ENCODE measurements around the gene ZSWIM5. TPM values are rescaled to one million over a fixed set of nuclear protein-coding genes. Genes with fewer than 3 reads are reported as not detected.

Gene ZSWIM5
- polyA plus RNA-seq, 1 donor (not counting 4 experiments of a cell fraction or from before 2014, with no cell fraction given): 0.03 TPM

DNA sequence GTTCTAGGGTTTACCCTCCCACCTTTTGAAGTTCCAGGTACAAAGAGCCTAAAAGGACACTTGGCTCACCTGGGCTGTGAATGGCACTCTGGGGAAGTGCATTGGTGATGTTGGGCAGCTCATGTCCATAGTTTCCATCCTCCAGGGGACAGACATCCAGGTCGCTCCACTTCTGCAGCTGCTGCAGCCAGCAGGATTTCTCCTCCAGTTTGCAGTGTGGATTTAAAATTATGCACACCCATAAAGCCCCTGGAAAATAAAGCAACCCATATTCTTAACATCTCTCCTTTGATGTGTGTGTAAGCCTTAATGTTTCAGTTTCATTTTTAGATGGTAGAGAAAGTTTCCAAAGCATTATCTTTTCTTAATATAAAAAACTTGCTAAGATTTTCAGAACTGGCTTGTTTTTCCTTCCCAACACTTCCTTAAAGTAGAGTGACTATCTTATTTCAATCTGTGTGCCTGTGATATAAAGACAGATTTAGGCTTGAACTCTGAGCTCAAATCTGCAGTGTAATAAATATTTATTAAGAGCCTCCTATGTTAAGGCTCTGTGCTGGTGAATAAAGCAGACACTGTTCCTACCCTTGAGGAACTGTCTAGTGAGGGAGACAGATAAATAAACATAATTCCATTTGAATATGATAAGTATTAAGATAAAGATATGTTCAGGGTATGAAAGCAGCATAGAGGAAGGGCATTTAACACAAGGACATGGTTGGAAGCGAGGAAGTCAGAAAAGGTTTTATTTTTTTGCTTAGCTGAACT lies 155.2 kb downstream of the ZSWIM5 start:
- no peaks in the 10 kb centered on the region for H3K36me3 ChIP-seq (ENCODE audit: control insufficient read depth in 2 of 2, extremely low read depth in 1 of 2, insufficient read depth in 2 of 2, low read length in 2 of 2)
- H3K27ac ChIP-seq (ENCODE audit: control insufficient read depth, insufficient read depth, low read length): no peak overlapping the region
- H3K4me1 ChIP-seq (ENCODE audit: control insufficient read depth, extremely low read depth, insufficient read depth, low read length): no peaks in the 10 kb centered on the region
- H3K9me3 ChIP-seq (ENCODE audit: control insufficient read depth, low read depth, low read length): no peaks in the 10 kb centered on the region
- FAIRE-seq: no peak
- no peak overlapping the region for H3K4me3 ChIP-seq (ENCODE audit: control insufficient read depth in 2 of 3, extremely low read depth in 1 of 3, insufficient read depth in 2 of 3, low read depth in 1 of 3, low read length in 3 of 3)
- no peak overlapping the region for H2AFZ ChIP-seq (ENCODE audit: control insufficient read depth, low read length)
- H3K27me3 ChIP-seq (ENCODE audit: control insufficient read depth, extremely low read depth, insufficient read depth, low read length): no peaks in the 10 kb centered on the region
- H3K4me2 ChIP-seq (ENCODE audit: control insufficient read depth, extremely low read depth, insufficient read depth, low read depth, low read length): no peak overlapping the region
- H4K20me1 ChIP-seq (ENCODE audit: control insufficient read depth, extremely low read depth, insufficient read depth, low read length): no peaks in the 10 kb centered on the region
- dilution Hi-C loops (cut with MboI; ENCODE audit: extremely low pct_ligation_motif_present, low sequenced_read_pairs): no loop called here
- H3K79me2 ChIP-seq (ENCODE audit: control insufficient read depth, insufficient read depth, low read length): no peaks in the 10 kb centered on the region
- DNase-seq (ENCODE audit: low read depth, low spot score): no peak
- no peak overlapping the region for H3K9ac ChIP-seq (ENCODE audit: control insufficient read depth, extremely low read depth, insufficient read depth, low read length)
- no peak for TF ChIP-seq EZH2 (IDR thresholded peaks at IDR 0.05; ENCODE audit: low read length)
- H3K9me1 ChIP-seq (ENCODE audit: control insufficient read depth, extremely low read depth, insufficient read depth, low read length): no peaks in the 10 kb centered on the region

DNA sequence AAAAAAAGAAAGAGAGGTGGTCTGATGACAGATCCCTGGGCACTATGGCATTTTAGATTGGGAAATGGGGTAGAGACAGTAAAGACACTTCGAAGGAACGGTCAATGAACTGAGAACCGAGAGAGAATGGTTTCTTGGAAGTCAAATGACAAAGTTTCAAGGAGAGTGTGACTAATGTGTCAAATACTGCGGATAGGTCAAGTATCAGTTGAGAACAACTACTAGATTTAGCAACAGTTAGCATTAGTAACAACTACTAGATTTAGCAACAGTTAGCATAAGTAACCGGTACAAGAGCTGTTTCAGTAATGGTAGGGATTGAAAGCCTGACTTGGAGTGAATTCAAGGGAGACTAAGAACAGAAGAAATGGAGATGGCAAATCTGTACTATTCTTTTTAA lies 159.4 kb downstream of the ZSWIM5 start:
- no peak overlapping the region for H2AFZ ChIP-seq (ENCODE audit: control insufficient read depth, low read length)
- dilution Hi-C loops (cut with MboI; ENCODE audit: extremely low pct_ligation_motif_present, low sequenced_read_pairs): no loop called here
- no peak overlapping the region for H3K4me2 ChIP-seq (ENCODE audit: control insufficient read depth, extremely low read depth, insufficient read depth, low read depth, low read length)
- no peak overlapping the region for H3K4me3 ChIP-seq (ENCODE audit: control insufficient read depth in 2 of 3, extremely low read depth in 1 of 3, insufficient read depth in 2 of 3, low read depth in 1 of 3, low read length in 3 of 3)
- no peaks in the 10 kb centered on the region for H3K36me3 ChIP-seq (ENCODE audit: control insufficient read depth in 2 of 2, extremely low read depth in 1 of 2, insufficient read depth in 2 of 2, low read length in 2 of 2)
- no peaks in the 10 kb centered on the region for H3K9me3 ChIP-seq (ENCODE audit: control insufficient read depth, low read depth, low read length)
- no peaks in the 10 kb centered on the region for H4K20me1 ChIP-seq (ENCODE audit: control insufficient read depth, extremely low read depth, insufficient read depth, low read length)
- no peaks in the 10 kb centered on the region for H3K27me3 ChIP-seq (ENCODE audit: control insufficient read depth, extremely low read depth, insufficient read depth, low read length)
- H3K79me2 ChIP-seq (ENCODE audit: control insufficient read depth, insufficient read depth, low read length): no peaks in the 10 kb centered on the region
- FAIRE-seq: no peak
- no peak overlapping the region for H3K9ac ChIP-seq (ENCODE audit: control insufficient read depth, extremely low read depth, insufficient read depth, low read length)
- no peak for DNase-seq (ENCODE audit: low read depth, low spot score)
- TF ChIP-seq, protein P1, sequence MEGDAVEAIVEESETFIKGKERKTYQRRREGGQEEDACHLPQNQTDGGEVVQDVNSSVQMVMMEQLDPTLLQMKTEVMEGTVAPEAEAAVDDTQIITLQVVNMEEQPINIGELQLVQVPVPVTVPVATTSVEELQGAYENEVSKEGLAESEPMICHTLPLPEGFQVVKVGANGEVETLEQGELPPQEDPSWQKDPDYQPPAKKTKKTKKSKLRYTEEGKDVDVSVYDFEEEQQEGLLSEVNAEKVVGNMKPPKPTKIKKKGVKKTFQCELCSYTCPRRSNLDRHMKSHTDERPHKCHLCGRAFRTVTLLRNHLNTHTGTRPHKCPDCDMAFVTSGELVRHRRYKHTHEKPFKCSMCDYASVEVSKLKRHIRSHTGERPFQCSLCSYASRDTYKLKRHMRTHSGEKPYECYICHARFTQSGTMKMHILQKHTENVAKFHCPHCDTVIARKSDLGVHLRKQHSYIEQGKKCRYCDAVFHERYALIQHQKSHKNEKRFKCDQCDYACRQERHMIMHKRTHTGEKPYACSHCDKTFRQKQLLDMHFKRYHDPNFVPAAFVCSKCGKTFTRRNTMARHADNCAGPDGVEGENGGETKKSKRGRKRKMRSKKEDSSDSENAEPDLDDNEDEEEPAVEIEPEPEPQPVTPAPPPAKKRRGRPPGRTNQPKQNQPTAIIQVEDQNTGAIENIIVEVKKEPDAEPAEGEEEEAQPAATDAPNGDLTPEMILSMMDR (optimal IDR thresholded peaks at IDR 0.05 in 1 of 3, IDR thresholded peaks at IDR 0.05 in 1 of 3, conservative IDR thresholded peaks at IDR 0.05 in 1 of 3; ENCODE audit: extremely low read depth in 1 of 3, insufficient read depth in 2 of 3, low read length in 3 of 3): no peak
- TF ChIP-seq EZH2 (IDR thresholded peaks at IDR 0.05; ENCODE audit: low read length): no peak
- no peaks in the 10 kb centered on the region for H3K9me1 ChIP-seq (ENCODE audit: control insufficient read depth, extremely low read depth, insufficient read depth, low read length)
- H3K4me1 ChIP-seq (ENCODE audit: control insufficient read depth, extremely low read depth, insufficient read depth, low read length): no peaks in the 10 kb centered on the region
- H3K27ac ChIP-seq (ENCODE audit: control insufficient read depth, insufficient read depth, low read length): no peak overlapping the region

DNA sequence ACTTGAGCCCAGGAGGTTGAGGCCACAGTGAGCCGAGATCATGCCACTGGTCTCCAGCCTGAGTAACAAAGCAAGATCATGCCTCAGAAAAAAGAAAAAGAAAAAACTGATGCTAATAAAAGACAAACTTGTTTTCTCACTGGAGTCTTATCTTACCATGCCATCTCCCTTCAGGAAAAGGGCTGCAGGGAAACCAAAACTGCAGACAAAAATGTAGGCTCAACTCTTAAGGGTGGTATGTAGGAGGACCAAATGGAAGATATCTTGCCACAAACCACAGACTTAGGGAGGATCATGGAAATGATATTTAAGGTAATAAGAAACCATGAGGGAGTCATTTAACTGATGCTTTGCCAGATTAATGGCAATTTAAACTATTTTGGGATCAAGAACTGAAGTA lies 161.5 kb downstream of the ZSWIM5 start:
- H2AFZ ChIP-seq (ENCODE audit: control insufficient read depth, low read length): no peak overlapping the region
- no peaks in the 10 kb centered on the region for H3K9me1 ChIP-seq (ENCODE audit: control insufficient read depth, extremely low read depth, insufficient read depth, low read length)
- no peaks in the 10 kb centered on the region for H3K79me2 ChIP-seq (ENCODE audit: control insufficient read depth, insufficient read depth, low read length)
- H3K9ac ChIP-seq (ENCODE audit: control insufficient read depth, extremely low read depth, insufficient read depth, low read length): no peak overlapping the region
- no peaks in the 10 kb centered on the region for H4K20me1 ChIP-seq (ENCODE audit: control insufficient read depth, extremely low read depth, insufficient read depth, low read length)
- no peak overlapping the region for H3K27ac ChIP-seq (ENCODE audit: control insufficient read depth, insufficient read depth, low read length)
- no peaks in the 10 kb centered on the region for H3K9me3 ChIP-seq (ENCODE audit: control insufficient read depth, low read depth, low read length)
- H3K27me3 ChIP-seq (ENCODE audit: control insufficient read depth, extremely low read depth, insufficient read depth, low read length): no peaks in the 10 kb centered on the region
- no peak overlapping the region for H3K4me3 ChIP-seq (ENCODE audit: control insufficient read depth in 2 of 3, extremely low read depth in 1 of 3, insufficient read depth in 2 of 3, low read depth in 1 of 3, low read length in 3 of 3)
- H3K36me3 ChIP-seq (ENCODE audit: control insufficient read depth in 2 of 2, extremely low read depth in 1 of 2, insufficient read depth in 2 of 2, low read length in 2 of 2): no peaks in the 10 kb centered on the region
- dilution Hi-C loops (cut with MboI; ENCODE audit: extremely low pct_ligation_motif_present, low sequenced_read_pairs): no loop called here
- DNase-seq (ENCODE audit: low read depth, low spot score) (no peak), FAIRE-seq (no peak)
- H3K4me1 ChIP-seq (ENCODE audit: control insufficient read depth, extremely low read depth, insufficient read depth, low read length): no peaks in the 10 kb centered on the region
- H3K4me2 ChIP-seq (ENCODE audit: control insufficient read depth, extremely low read depth, insufficient read depth, low read depth, low read length): no peak overlapping the region
- TF ChIP-seq, protein P1 (optimal IDR thresholded peaks at IDR 0.05 in 1 of 3, IDR thresholded peaks at IDR 0.05 in 1 of 3, conservative IDR thresholded peaks at IDR 0.05 in 1 of 3; ENCODE audit: extremely low read depth in 1 of 3, insufficient read depth in 2 of 3, low read length in 3 of 3): no peak
- TF ChIP-seq EZH2 (IDR thresholded peaks at IDR 0.05; ENCODE audit: low read length): no peak

Data from keratinocyte (primary cell).